GM12801 (cell line): ENCODE measurements around the gene ACTL9.

ENCODE experiments used
- CTCF ChIP-seq: IDR thresholded peaks from one replicate; pipeline ENCODE4 v1.5.1; 2011; ENCODE audit warnings: control low read depth; ENCODE audit not compliant: insufficient read length; ENCODE audit errors: extremely low read depth

Gene ACTL9

DNA sequence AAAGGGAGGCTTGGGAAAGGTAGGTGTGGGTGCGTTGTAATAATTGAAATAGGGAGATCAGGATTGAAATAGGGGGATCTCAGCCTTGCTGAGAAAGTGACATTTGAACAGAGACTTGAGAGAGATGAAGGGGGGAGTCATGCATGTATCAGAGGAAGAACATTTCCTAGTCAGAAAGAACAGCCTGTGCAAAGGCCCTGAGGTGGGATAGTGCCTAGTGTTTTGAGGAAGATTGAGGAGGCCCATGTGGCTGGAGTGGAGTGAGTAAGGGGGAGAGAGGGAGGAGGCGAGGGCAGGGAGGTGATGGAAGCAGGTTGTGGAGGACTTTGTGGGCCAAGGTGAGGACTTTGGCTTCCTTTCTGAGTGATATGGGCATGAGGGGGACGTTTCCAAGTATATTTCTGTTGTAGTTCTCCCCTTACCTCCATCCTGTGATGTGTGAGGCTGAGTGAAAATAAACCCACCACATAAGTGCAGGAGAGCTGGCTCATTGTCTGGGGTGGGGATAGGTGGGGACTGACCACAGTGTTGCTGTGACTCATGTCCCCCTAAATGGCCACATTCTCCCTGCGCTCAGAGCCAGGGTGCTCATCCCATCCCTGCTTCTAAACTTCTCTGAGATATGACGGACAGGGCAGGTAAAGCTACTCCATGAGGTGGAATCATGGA lies 17.8 kb downstream of the ACTL9 start:
- no peak for TF ChIP-seq CTCF

- TF ChIP-seq CTCF, result no peak
Observed at GRCh38 chr19:8678244-8678807, 20.3 kb downstream of the ACTL9 start.

GRCh38 chr19:8675066-8675465 lies 23.5 kb downstream of the ACTL9 start:
- TF ChIP-seq CTCF, result no peak

DNA sequence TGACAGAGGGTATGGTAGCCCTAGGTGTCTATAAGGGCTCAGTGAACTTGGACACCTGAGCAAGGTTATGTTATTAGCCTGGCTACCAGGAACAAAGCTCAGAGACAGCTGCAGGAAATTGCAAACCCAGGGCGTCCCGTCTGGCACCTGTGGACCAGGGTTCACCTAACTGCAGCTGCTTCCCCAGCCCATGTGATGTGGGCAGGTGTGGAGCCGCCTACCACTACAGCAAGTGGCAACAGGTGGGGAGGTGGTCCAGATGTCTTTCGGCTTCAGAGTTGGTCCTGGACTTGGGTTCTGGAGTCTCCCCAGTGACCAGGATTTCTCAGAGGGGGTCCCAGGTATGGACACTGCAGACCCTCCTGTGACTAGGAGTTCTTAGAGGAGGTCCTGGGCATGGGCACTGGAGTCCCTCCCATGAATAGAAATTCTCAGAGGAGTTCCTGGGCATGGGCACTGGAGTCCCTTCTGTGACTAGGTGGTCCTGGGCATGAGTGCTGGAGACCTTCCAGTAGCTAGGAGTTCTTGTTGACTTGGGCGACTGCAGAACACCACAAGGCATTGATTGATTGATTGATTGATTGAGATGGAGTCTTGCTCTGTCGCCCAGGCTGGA lies 25.2 kb downstream of the ACTL9 start:
- TF ChIP-seq CTCF, result no peak

DNA sequence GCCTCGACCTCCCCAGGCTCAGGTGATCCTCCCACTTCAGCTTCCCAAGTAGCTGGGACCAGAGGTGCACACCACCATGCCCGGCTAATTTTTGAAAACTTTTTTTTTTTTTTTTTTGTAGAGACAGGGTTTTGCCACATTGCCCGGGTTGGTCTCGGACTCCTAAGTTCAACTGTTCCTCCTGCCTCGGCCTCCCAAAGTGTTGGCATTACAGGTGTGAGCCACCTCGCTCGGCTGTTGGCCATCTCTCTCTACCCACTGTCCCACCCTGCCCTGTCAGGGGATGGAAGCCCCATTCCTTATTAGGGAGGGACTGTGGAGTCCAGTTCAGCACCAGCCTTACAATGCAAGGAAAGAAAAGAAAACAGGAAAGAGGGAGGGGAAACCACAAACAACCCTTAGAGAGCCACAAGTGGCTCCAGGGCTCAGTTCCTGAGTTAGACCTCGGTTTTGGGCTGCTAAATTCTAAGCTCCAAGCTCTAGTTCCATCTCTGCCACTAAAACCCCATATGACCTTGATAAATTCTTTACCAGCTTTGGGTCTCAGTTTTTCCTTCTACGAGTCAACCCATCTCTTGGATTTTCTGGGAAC lies 31.7 kb downstream of the ACTL9 start:
- no peak for TF ChIP-seq CTCF

- no peak for TF ChIP-seq CTCF
Observed at GRCh38 chr19:8665468-8666213, 33.0 kb downstream of the ACTL9 start.

- no peak for TF ChIP-seq CTCF
Observed at GRCh38 chr19:8664671-8665057, 33.9 kb downstream of the ACTL9 start.
